ENCODE results near the gene CXCL12.

- TF ChIP-seq CTCF (IDR thresholded peaks at IDR 0.05): no peak
- TF ChIP-seq POLR2A (IDR thresholded peaks at IDR 0.05): no peak
Measured at GRCh38 chr10:44379907-44380306, 5.0 kb downstream of the CXCL12 start.

Measured in esophagus squamous epithelium (tissue), 4 donors.